HG03064 (cell line): ENCODE measurements around the gene METTL21A.

Source experiments
- ATAC-seq: cut with Tn5 transposase; IDR thresholded peaks from one replicate; pipeline ENCODE4 v1.9.1; 2021; ENCODE audit warnings: low read depth; ENCODE audit not compliant: unreplicated experiment

Gene METTL21A

GRCh38 chr2:207565736-207566500 is 59.3 kb downstream of the METTL21A start:
- ATAC-seq: no peak
